IMR-90 (cell line): ENCODE measurements around the gene CEP295NL. TPM values are rescaled to one million over a fixed set of nuclear protein-coding genes. Genes with fewer than 3 reads are reported as not detected.

Experiments
- ATAC-seq: fragments of 200-7000 bp; cut with Tn5 transposase; 2 replicates; pipeline ENCODE4 v1.9.1; 2020; ENCODE audit warnings: low read depth, mild to moderate bottlenecking, moderate library complexity
- BruUV-seq: library from RNA; stranded (reverse); fragments of 400-500 nt; replicated peaks from 2 replicates; lab custom pipeline; 2021; lab: Mats Ljungman, UMichigan
- CTCF ChIA-PET: fragments of 300-600 bp; formaldehyde crosslinking; extraction: SDS; loops from one replicate; lab custom pipeline; 2021; ENCODE audit warnings: antibody characterized with exemption; lab: Yijun Ruan, JAX
- POLR2A ChIA-PET: fragments of 300-600 bp; sonication (Branson Sonifier 250); formaldehyde crosslinking; loops from one replicate; lab custom pipeline; 2022; ENCODE audit warnings: antibody characterized with exemption; ENCODE audit not compliant: unreplicated experiment; lab: Charles Lee
- DNase-seq: peaks from one replicate; pipeline ENCODE4 v3.0.0; 2013
- H2AFZ ChIP-seq: replicated peaks from 2 replicates; pipeline ENCODE3; 2013; ENCODE audit warnings: low read length, mild to moderate bottlenecking; ENCODE audit not compliant: poor library complexity
- H2AK5ac ChIP-seq: 2 replicates; pipeline ENCODE4 v1.6.1; 2013; ENCODE audit warnings: low read depth, low read length, inconsistent platforms
- H2AK9ac ChIP-seq: replicated peaks from 2 replicates; pipeline ENCODE3; 2013; ENCODE audit warnings: mild to moderate bottlenecking, low read depth, low read length, moderate library complexity; ENCODE audit not compliant: poor library complexity
- H2BK120ac ChIP-seq: 2 replicates; pipeline ENCODE4 v1.6.1; 2013; ENCODE audit warnings: low read depth, low read length, inconsistent platforms
- H2BK15ac ChIP-seq: 3 replicates; pipeline ENCODE4 v1.6.1; 2013; ENCODE audit warnings: low read depth, low read length, inconsistent platforms
- H2BK20ac ChIP-seq: 2 replicates; pipeline ENCODE4 v1.6.1; 2013; ENCODE audit warnings: low read depth, mild to moderate bottlenecking, inconsistent platforms, low read length, moderate library complexity
- H2BK5ac ChIP-seq: 2 replicates; pipeline ENCODE4 v1.6.1; 2013; ENCODE audit warnings: mild to moderate bottlenecking, low read depth, low read length, inconsistent platforms; ENCODE audit not compliant: poor library complexity, severe bottlenecking
- H3K14ac ChIP-seq: replicated peaks from 2 replicates; pipeline ENCODE4 v1.6.1; 2013; ENCODE audit warnings: low read depth, low read length, inconsistent platforms
- H3K18ac ChIP-seq: 2 replicates; pipeline ENCODE4 v1.6.1; 2013; ENCODE audit warnings: low read depth, low read length, control low read depth
- H3K23ac ChIP-seq: 2 replicates; pipeline ENCODE4 v1.6.1; 2013; ENCODE audit warnings: low read depth, low read length, inconsistent platforms
- H3K27ac ChIP-seq: 2 replicates; pipeline ENCODE4 v1.5.1; 2013; ENCODE audit warnings: mild to moderate bottlenecking, control low read depth, low read length; ENCODE audit not compliant: insufficient read depth
- H3K27me3 ChIP-seq: 2 replicates; pipeline ENCODE4 v1.6.1; 2013; ENCODE audit warnings: low read length; ENCODE audit not compliant: control insufficient read depth, insufficient read depth
- H3K36me3 ChIP-seq: 2 replicates; pipeline ENCODE4 v1.6.1; 2013; ENCODE audit warnings: low read length, mixed read lengths; ENCODE audit not compliant: control insufficient read depth, insufficient read depth
- H3K4ac ChIP-seq: 2 replicates; pipeline ENCODE4 v1.6.1; 2013; ENCODE audit warnings: low read depth, low read length, inconsistent platforms
- H3K4me1 ChIP-seq: 2 replicates; pipeline ENCODE4 v1.6.1; 2013; ENCODE audit warnings: low read length, mixed read lengths; ENCODE audit not compliant: control insufficient read depth, insufficient read depth
- H3K4me2 ChIP-seq: 2 replicates; pipeline ENCODE4 v1.6.1; 2013; ENCODE audit warnings: low read depth, mild to moderate bottlenecking, control low read depth, low read length, moderate library complexity
- H3K4me3 ChIP-seq: 2 replicates; pipeline ENCODE4 v1.5.1; 2013; ENCODE audit warnings: low read depth, mild to moderate bottlenecking, control low read depth, low read length, moderate library complexity; ENCODE audit not compliant: insufficient read depth
- H3K56ac ChIP-seq: 2 replicates; pipeline ENCODE4 v1.6.1; 2013; ENCODE audit warnings: low read length, inconsistent platforms; ENCODE audit not compliant: insufficient read depth; ENCODE audit errors: extremely low read depth
- H3K79me1 ChIP-seq, 2 experiments: 2 replicates each; pipeline ENCODE4 v1.6.1; 2013; ENCODE audit warnings: low read length in 2 of 2, inconsistent platforms in 1 of 2, low read depth in 1 of 2
- H3K9ac ChIP-seq: 2 replicates; pipeline ENCODE4 v1.6.1; 2013; ENCODE audit warnings: low read depth, low read length, control low read depth
- H3K9me1 ChIP-seq: 2 replicates; pipeline ENCODE4 v1.6.1; 2013; ENCODE audit warnings: low read length, inconsistent platforms; ENCODE audit not compliant: insufficient read depth
- H3K9me3 ChIP-seq: 2 replicates; pipeline ENCODE4 v1.6.1; 2013; ENCODE audit warnings: low read length; ENCODE audit not compliant: control insufficient read depth, insufficient read depth
- H4K20me1 ChIP-seq: 2 replicates; pipeline ENCODE4 v1.6.1; 2013; ENCODE audit warnings: low read length, inconsistent platforms; ENCODE audit not compliant: insufficient read depth
- H4K5ac ChIP-seq: 2 replicates; pipeline ENCODE4 v1.6.1; 2013; ENCODE audit warnings: mild to moderate bottlenecking, low read depth, low read length, control low read depth
- H4K8ac ChIP-seq, 2 experiments: 2 replicates each; pipeline ENCODE4 v1.6.1; 2013; ENCODE audit warnings: low read depth in 2 of 2, low read length in 2 of 2, control low read depth in 1 of 2, inconsistent platforms in 1 of 2
- H4K91ac ChIP-seq: 2 replicates; pipeline ENCODE4 v1.6.1; 2013; ENCODE audit warnings: low read depth, low read length, inconsistent platforms; ENCODE audit not compliant: insufficient read depth
- BHLHE40 ChIP-seq: fragments of 150-350 bp; IDR thresholded peaks from 2 replicates; pipeline ENCODE4 v1.6.1; 2016; ENCODE audit warnings: mild to moderate bottlenecking, low read depth, low read length
- CEBPB ChIP-seq: IDR thresholded peaks from 2 replicates; pipeline ENCODE4 v1.6.1; 2012; ENCODE audit warnings: low read depth, low read length, improper control_type of control experiment
- CHD1 ChIP-seq: IDR thresholded peaks from 2 replicates; pipeline ENCODE4 v1.6.1; 2012; ENCODE audit warnings: low read depth, low read length, improper control_type of control experiment
- MAFK ChIP-seq: IDR thresholded peaks from 2 replicates; pipeline ENCODE4 v1.6.1; 2012; ENCODE audit warnings: low read depth, low read length, improper control_type of control experiment
- MAZ ChIP-seq: IDR thresholded peaks from 2 replicates; pipeline ENCODE4 v1.6.1; 2012; ENCODE audit warnings: low read depth, mild to moderate bottlenecking, low read length, improper control_type of control experiment, moderate library complexity, borderline replicate concordance
- MXI1 ChIP-seq: IDR thresholded peaks from 2 replicates; pipeline ENCODE4 v1.6.1; 2012; ENCODE audit warnings: low read depth, mild to moderate bottlenecking, low read length, moderate library complexity, borderline replicate concordance
- NFE2L2 ChIP-seq: fragments of 150-350 bp; IDR thresholded peaks from 2 replicates; pipeline ENCODE4 v1.6.1; 2016; ENCODE audit warnings: low read depth, mild to moderate bottlenecking, low read length
- RAD21 ChIP-seq: IDR thresholded peaks from 2 replicates; pipeline ENCODE4 v1.6.1; 2012; ENCODE audit warnings: low read length, improper control_type of control experiment
- RFX5 ChIP-seq: IDR thresholded peaks from 2 replicates; pipeline ENCODE4 v1.8.0; 2012; ENCODE audit warnings: low read depth, mild to moderate bottlenecking, low read length, moderate library complexity
- SMC3 ChIP-seq: fragments of 150-350 bp; IDR thresholded peaks from 2 replicates; pipeline ENCODE4 v1.6.1; 2016; ENCODE audit warnings: low read depth, mild to moderate bottlenecking, antibody characterized with exemption, low read length, moderate library complexity
- WGBS, 2 experiments: methylation state at CpG; one replicate each; pipeline versions ENCODE4 v1.1.5 to v1.1.7; 2013; ENCODE audit warnings: missing lambda C conversion rate in 2 of 2; ENCODE audit not compliant: insufficient read length in 1 of 2; ENCODE audit errors: extremely low coverage in 2 of 2; 5-methylcytosine and 5-hydroxymethylcytosine counted together
- dilution Hi-C: fragments of 300-500 bp; cut with HindIII; formaldehyde crosslinking; loops from one replicate; pipeline ENCODE4 v1.14.3; 2018; ENCODE audit warnings: low sequenced_read_pairs; ENCODE audit not compliant: unreplicated experiment
- in situ Hi-C: fragments of 300-500 bp; cut with MboI; formaldehyde crosslinking; loops from 3 replicates; pipeline ENCODE4 v1.14.3; 2019; ENCODE audit warnings: low sequenced_read_pairs, inconsistent platforms, mixed read lengths
- intact Hi-C: fragments of 100-400 bp; cut with micrococcal nuclease; formaldehyde crosslinking; loops from 2 replicates; pipeline ENCODE4 v1.10.0; 2022
- polyA plus RNA-seq, 3 experiments: library from polyadenylated mRNA; depleted of rRNA; stranded (reverse); fragments of >200 nt; gene quantifications; 2 replicates each; pipeline ENCODE4 v1.2.3, GENCODE V29; 2012; ENCODE audit warnings: low replicate concordance in 1 of 3
- total RNA-seq: library from RNA; depleted of rRNA; stranded (reverse); fragments of >200 nt; gene quantifications from 2 replicates; pipeline ENCODE4 v1.2.3, GENCODE V29; 2012
- TF ChIP-seq, protein P1 (sequence below): fragments of 150-350 bp; IDR thresholded peaks from 2 replicates; pipeline ENCODE4 v1.6.1; 2017; ENCODE audit warnings: mild to moderate bottlenecking, antibody characterized with exemption, low read length, low read depth
- TF ChIP-seq, protein P2 (sequence below): fragments of 150-350 bp; IDR thresholded peaks from 2 replicates; pipeline ENCODE4 v1.6.1; 2016; ENCODE audit warnings: low read depth, mild to moderate bottlenecking, low read length, moderate library complexity, borderline replicate concordance

The CEP295NL gene
- total and polyA plus RNA-seq, 2 of the 4 experiments (the other 2 are of a cell fraction): 0.31 to 0.72 TPM

DNA sequence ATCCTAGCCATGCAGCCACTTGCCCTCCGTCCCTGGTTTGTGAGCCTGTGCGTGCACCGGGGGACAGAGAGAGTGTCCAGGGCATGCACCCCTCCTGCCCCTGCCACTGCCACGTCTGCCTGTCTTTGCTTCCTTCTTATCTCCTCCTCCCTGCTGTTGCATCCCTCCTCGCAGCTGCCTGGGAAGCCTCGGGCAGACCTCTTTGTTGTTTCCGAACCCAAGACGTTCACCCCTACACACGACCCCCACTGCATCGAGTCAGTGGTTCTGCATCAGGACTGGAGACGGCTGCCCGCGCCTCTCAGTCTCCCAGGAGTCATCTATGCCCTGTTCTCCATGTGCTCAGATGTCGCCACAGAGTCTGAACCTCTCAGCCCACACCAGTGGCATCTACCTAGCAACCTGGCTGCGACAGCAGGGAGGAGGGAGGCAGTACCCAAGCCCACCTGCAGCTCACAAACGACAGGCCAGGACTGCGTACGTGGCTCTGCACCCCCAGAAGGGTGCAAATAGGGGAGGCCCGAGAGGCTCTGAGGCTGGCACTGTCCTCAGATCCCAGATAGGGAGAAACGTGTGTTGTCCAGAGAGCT, 17.0 kb upstream of the CEP295NL start:
- 77% methylated on average over 4 of the region's 20 CpGs; no CpG with 5 or more reads in 1 of the 2 experiments for WGBS, 2 experiments
- dilution Hi-C loops (no loop called here), intact Hi-C loops (no loop called here), in situ Hi-C loops (no loop called here)
- Histone ChIP-seq H4K5ac (no peak overlapping the region), H3K18ac (no peak overlapping the region), H4K20me1 (peaks cover 92% of the 10 kb centered on the region), H2BK5ac (no peak overlapping the region), H2AK9ac (peak overlapping the region; percentile 37), H3K23ac (peak overlapping the region; percentile 20; the same call in 1 of the 2 replicates), H3K9me3 (no peaks in the 10 kb centered on the region), H2BK15ac (no peak overlapping the region), H3K36me3 (peaks cover 11% of the 10 kb centered on the region), H2BK20ac (no peak overlapping the region), H3K56ac (no peak overlapping the region), H2AFZ (no peak overlapping the region), H4K8ac (no peak overlapping the region), H3K4me1 (peaks cover 43% of the 10 kb centered on the region), H3K4me3 (no peak overlapping the region), H3K79me1 (peaks cover 0 to 83% of the 10 kb centered on the region in 2 experiments; a peak in 3 of 4 replicates), H2BK120ac (no peak overlapping the region), H3K27me3 (no peaks in the 10 kb centered on the region), H2AK5ac (peak overlapping the region; percentile 57; the same call in 1 of the 2 replicates), H3K4ac (no peak overlapping the region), H4K91ac (no peak overlapping the region), H3K27ac (no peak overlapping the region), H3K14ac (0 out of 2 replicates have a peak overlapping the region, but pooled peaks have one; percentile 15), H3K9ac (no peak overlapping the region), H3K9me1 (peaks cover 46% of the 10 kb centered on the region), H3K4me2 (no peak overlapping the region; the same call in 1 of the 2 replicates)
- no TSS peak for BruUV-seq
- ChIA-PET CTCF (no interaction called here), POLR2A (no interaction called here)
- ATAC-seq (no peak), DNase-seq (no peak)
- TF ChIP-seq CEBPB (no peak), MAZ (no peak), CHD1 (no peak), MXI1 (no peak), MAFK (no peak), BHLHE40 (no peak), RAD21 (no peak), RFX5 (no peak), SMC3 (no peak), NFE2L2 (no peak)
- TF ChIP-seq, protein P1, sequence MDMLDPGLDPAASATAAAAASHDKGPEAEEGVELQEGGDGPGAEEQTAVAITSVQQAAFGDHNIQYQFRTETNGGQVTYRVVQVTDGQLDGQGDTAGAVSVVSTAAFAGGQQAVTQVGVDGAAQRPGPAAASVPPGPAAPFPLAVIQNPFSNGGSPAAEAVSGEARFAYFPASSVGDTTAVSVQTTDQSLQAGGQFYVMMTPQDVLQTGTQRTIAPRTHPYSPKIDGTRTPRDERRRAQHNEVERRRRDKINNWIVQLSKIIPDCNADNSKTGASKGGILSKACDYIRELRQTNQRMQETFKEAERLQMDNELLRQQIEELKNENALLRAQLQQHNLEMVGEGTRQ: no peak
- TF ChIP-seq, protein P2, sequence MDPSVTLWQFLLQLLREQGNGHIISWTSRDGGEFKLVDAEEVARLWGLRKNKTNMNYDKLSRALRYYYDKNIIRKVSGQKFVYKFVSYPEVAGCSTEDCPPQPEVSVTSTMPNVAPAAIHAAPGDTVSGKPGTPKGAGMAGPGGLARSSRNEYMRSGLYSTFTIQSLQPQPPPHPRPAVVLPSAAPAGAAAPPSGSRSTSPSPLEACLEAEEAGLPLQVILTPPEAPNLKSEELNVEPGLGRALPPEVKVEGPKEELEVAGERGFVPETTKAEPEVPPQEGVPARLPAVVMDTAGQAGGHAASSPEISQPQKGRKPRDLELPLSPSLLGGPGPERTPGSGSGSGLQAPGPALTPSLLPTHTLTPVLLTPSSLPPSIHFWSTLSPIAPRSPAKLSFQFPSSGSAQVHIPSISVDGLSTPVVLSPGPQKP: no peak
